A549 (cell line): ENCODE measurements around the gene SGIP1. TPM values are rescaled to one million over a fixed set of nuclear protein-coding genes. Genes with fewer than 3 reads are reported as not detected.

Source experiments
- ATAC-seq, 2 experiments: fragments of 200-7000 bp in 1 of 2; fragments of >200 bp in 1 of 2; cut with Nextera tagmentation in 1 of 2; cut with Tn5 transposase in 1 of 2; 3 replicates each; pipeline versions ENCODE4 v1.8.0 to v1.9.1; 2018 to 2020; ENCODE audit warnings: mild to moderate bottlenecking in 1 of 2, moderate library complexity in 1 of 2
- CTCF ChIA-PET: fragments of 300-600 bp; sonication (Branson Sonifier 250); formaldehyde crosslinking; extraction: SDS; loops from one replicate; lab custom pipeline; 2021; ENCODE audit warnings: antibody characterized with exemption, inconsistent platforms; lab: Yijun Ruan, JAX
- POLR2A ChIA-PET: fragments of 350-600 bp; formaldehyde crosslinking; extraction: SDS; loops from one replicate; lab custom pipeline; 2021; ENCODE audit warnings: antibody characterized with exemption, inconsistent platforms; lab: Yijun Ruan, JAX
- DNase-seq, 2 experiments: peaks; one replicate each; pipeline versions ENCODE4 v3.0.0 to v3.0.0-alpha.2; 2011 to 2016; ENCODE audit warnings: low read depth in 1 of 2, low spot score in 1 of 2
- FAIRE-seq: peaks from 2 replicates; lab custom pipeline; 2011; peaks lifted over from hg19 to GRCh38; lab: Jason Lieb, UNC
- H3K27ac ChIP-seq, 2 experiments: fragments of >200 bp; sonication (Bioruptor Twin); formaldehyde crosslinking; 3 replicates each; pipeline ENCODE4 v1.5.1; 2016 to 2017
- H3K4me1 ChIP-seq: fragments of >200 bp; sonication (Bioruptor Twin); formaldehyde crosslinking; 3 replicates; pipeline ENCODE4 v1.6.1; 2016
- H3K4me2 ChIP-seq: fragments of >200 bp; sonication (Bioruptor Twin); formaldehyde crosslinking; 3 replicates; pipeline ENCODE4 v1.6.1; 2016
- H3K4me3 ChIP-seq: fragments of >200 bp; sonication (Bioruptor Twin); formaldehyde crosslinking; 3 replicates; pipeline ENCODE4 v1.5.1; 2016
- H3K9me3 ChIP-seq: fragments of >200 bp; sonication (Bioruptor Twin); formaldehyde crosslinking; 3 replicates; pipeline ENCODE4 v1.6.1; 2016
- EHF ChIP-seq: fragments of 250-450 bp; sonication (Bioruptor Pico); IDR thresholded peaks from 2 replicates; pipeline ENCODE4 v1.5.0; 2020; ENCODE audit warnings: mild to moderate bottlenecking
- ESRRA ChIP-seq: fragments of 150-350 bp; IDR thresholded peaks from 2 replicates; pipeline ENCODE4 v1.6.1; 2014; ENCODE audit warnings: mild to moderate bottlenecking, low read length, borderline replicate concordance
- FOSB ChIP-seq: fragments of 250-450 bp; sonication (Bioruptor Pico); IDR thresholded peaks from 2 replicates; pipeline ENCODE4 v1.5.0; 2020; ENCODE audit warnings: mild to moderate bottlenecking, moderate library complexity
- FOSL2 ChIP-seq, 2 experiments: fragments of 450-650 bp in 1 of 2; fragments of >200 bp in 1 of 2; sonication (Bioruptor Twin) in 1 of 2; formaldehyde crosslinking; IDR thresholded peaks; 2 replicates each; pipeline versions ENCODE4 v1.5.0 to v1.6.1; 2016 to 2020; ENCODE audit warnings: mild to moderate bottlenecking in 1 of 2, moderate library complexity in 1 of 2
- HEYL ChIP-seq: fragments of 250-450 bp; sonication (Bioruptor Pico); IDR thresholded peaks from 2 replicates; pipeline ENCODE4 v1.8.0; 2021; ENCODE audit warnings: mild to moderate bottlenecking, moderate library complexity
- HOXB13 ChIP-seq: fragments of 250-450 bp; sonication (Bioruptor Pico); IDR thresholded peaks from 2 replicates; pipeline ENCODE4 v1.5.0; 2020; ENCODE audit warnings: low read depth, mild to moderate bottlenecking, moderate library complexity
- HOXB5 ChIP-seq: fragments of 250-450 bp; sonication (Bioruptor Pico); IDR thresholded peaks from 2 replicates; pipeline ENCODE4 v1.5.0; 2020; ENCODE audit warnings: mild to moderate bottlenecking, moderate library complexity
- KDM1A ChIP-seq: fragments of 200-600 bp; sonication (generic); IDR thresholded peaks from 2 replicates; pipeline ENCODE4 v1.6.1; 2016; ENCODE audit warnings: low read depth, mild to moderate bottlenecking
- KDM5A ChIP-seq: fragments of 200-600 bp; sonication (generic); IDR thresholded peaks from 2 replicates; pipeline ENCODE4 v1.6.1; 2016; ENCODE audit warnings: antibody characterized with exemption, mild to moderate bottlenecking
- NFE2L2 ChIP-seq: fragments of 150-350 bp; conservative IDR thresholded peaks from 2 replicates; pipeline ENCODE4 v1.6.1; 2014; ENCODE audit warnings: low read length
- POLR2AphosphoS2 ChIP-seq: conservative IDR thresholded peaks from 2 replicates; pipeline ENCODE4 v1.6.1; 2012; ENCODE audit warnings: low read length, improper control_type of control experiment, inconsistent platforms
- RAD21 ChIP-seq, 2 experiments: fragments of >200 bp in 1 of 2; sonication (Bioruptor Twin) in 1 of 2; formaldehyde crosslinking in 1 of 2; IDR thresholded peaks in 1 of 2; conservative IDR thresholded peaks in 1 of 2; 2 replicates in 1 of 2; 3 replicates in 1 of 2; pipeline ENCODE4 v1.6.1; 2012 to 2018; ENCODE audit warnings: inconsistent platforms in 1 of 2
- RNF2 ChIP-seq: fragments of 200-600 bp; sonication (generic); IDR thresholded peaks from 2 replicates; pipeline ENCODE4 v1.6.1; 2016; ENCODE audit warnings: low read depth, mild to moderate bottlenecking, antibody characterized with exemption, moderate library complexity, borderline replicate concordance
- SMC3 ChIP-seq: fragments of >200 bp; sonication (Bioruptor Twin); formaldehyde crosslinking; IDR thresholded peaks from 3 replicates; pipeline ENCODE4 v1.6.1; 2018; ENCODE audit warnings: inconsistent platforms
- SREBF2 ChIP-seq: fragments of 450-650 bp; IDR thresholded peaks from 2 replicates; pipeline ENCODE4 v1.6.1; 2014; ENCODE audit warnings: mild to moderate bottlenecking, moderate library complexity
- ZC3H11A ChIP-seq: fragments of 450-650 bp; IDR thresholded peaks from 2 replicates; pipeline ENCODE4 v1.6.1; 2014; ENCODE audit warnings: antibody characterized with exemption, mild to moderate bottlenecking
- WGBS: methylation state at CpG from one replicate; pipeline ENCODE4 v1.1.6; 2017; ENCODE audit errors: missing lambda C conversion rate; 5-methylcytosine and 5-hydroxymethylcytosine counted together
- polyA plus RNA-seq, 4 experiments: library from polyadenylated mRNA; depleted of rRNA in 3 of 4; stranded (reverse); fragments of >200 nt; fragmentation: RNase III in 1 of 4; extraction: RNeasy Plus Mini Kit Qiagen cat#74134 plus additional on column Dnase treatment in 1 of 4; gene quantifications; 2 replicates in 3 of 4; 3 replicates in 1 of 4; pipeline ENCODE4 v1.2.3, GENCODE V29; 2011 to 2017
- TF ChIP-seq, protein P1 (sequence below): fragments of 150-350 bp; IDR thresholded peaks from 2 replicates; pipeline ENCODE4 v1.6.1; 2014; ENCODE audit warnings: low read depth, mild to moderate bottlenecking, low read length
- TF ChIP-seq, protein P2 (sequence below): IDR thresholded peaks from 2 replicates; pipeline ENCODE4 v1.6.1; 2012
- TF ChIP-seq, protein P3 (sequence below): fragments of 200-600 bp; sonication (generic); IDR thresholded peaks from 2 replicates; pipeline ENCODE4 v1.6.1; 2016; ENCODE audit warnings: antibody characterized with exemption, mild to moderate bottlenecking, moderate library complexity

The SGIP1 gene
- polyA plus RNA-seq, 2 of the 4 experiments (the other 2 are of a cell fraction) = not detected

DNA sequence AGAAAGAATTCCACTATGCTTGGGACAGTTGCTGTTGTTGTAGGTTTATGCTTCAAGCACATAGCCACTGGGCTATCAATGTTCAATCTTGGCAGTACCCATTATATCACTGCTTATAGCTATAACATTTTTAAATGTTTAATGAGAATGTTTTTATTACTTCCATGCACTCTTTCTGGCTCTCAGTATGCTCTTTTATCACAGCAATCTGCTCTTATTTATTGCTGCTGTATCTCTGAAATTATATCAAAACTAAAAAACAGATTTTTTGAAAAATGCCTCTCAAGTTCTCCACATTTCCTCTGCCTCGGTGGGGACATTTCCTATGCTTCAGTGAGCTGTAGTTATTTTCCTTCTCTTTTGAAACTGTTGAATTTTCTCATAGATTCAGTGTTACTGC lies 5.4 kb upstream of the SGIP1 start (continued):
- TF ChIP-seq, protein P1, sequence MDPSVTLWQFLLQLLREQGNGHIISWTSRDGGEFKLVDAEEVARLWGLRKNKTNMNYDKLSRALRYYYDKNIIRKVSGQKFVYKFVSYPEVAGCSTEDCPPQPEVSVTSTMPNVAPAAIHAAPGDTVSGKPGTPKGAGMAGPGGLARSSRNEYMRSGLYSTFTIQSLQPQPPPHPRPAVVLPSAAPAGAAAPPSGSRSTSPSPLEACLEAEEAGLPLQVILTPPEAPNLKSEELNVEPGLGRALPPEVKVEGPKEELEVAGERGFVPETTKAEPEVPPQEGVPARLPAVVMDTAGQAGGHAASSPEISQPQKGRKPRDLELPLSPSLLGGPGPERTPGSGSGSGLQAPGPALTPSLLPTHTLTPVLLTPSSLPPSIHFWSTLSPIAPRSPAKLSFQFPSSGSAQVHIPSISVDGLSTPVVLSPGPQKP = no peak
- TF ChIP-seq RAD21 (conservative IDR thresholded peaks at IDR 0.05 in 1 of 2, IDR thresholded peaks at IDR 0.05 in 1 of 2) (no peak), FOSL2 (IDR thresholded peaks at IDR 0.05) (no peak), FOSL2 (CRISPR knock-in tag; IDR thresholded peaks at IDR 0.05) (no peak)

- ATAC-seq (no peak), DNase-seq (no peak), FAIRE-seq (no peak)
- Histone ChIP-seq H3K9me3 (no peaks in the 10 kb centered on the region), H3K27ac (no peak overlapping the region), H3K4me1 (no peaks in the 10 kb centered on the region), H3K4me2 (no peak overlapping the region), H3K4me3 (no peak overlapping the region)
- 60% methylated on average over 1 of the region's 1 CpG for WGBS
- ChIA-PET CTCF (interaction anchor here (1.5 kb wide), 1 partner anchor 29 kb away, joined by 3 read pairs; no protein-coding TSS in a partner anchor), POLR2A (no interaction called here)
- TF ChIP-seq EHF (CRISPR knock-in tag) (no peak), HOXB5 (CRISPR knock-in tag) (no peak), FOSB (CRISPR knock-in tag) (no peak), ZC3H11A (no peak), KDM1A (no peak), SMC3 (no peak), ESRRA (no peak), SREBF2 (no peak), RNF2 (no peak), HEYL (CRISPR knock-in tag) (no peak), HOXB13 (CRISPR knock-in tag) (no peak), KDM5A (no peak), NFE2L2 (no peak), POLR2AphosphoS2 (no peak)
- TF ChIP-seq, protein P2, sequence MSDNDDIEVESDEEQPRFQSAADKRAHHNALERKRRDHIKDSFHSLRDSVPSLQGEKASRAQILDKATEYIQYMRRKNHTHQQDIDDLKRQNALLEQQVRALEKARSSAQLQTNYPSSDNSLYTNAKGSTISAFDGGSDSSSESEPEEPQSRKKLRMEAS = no peak
- TF ChIP-seq, protein P3, sequence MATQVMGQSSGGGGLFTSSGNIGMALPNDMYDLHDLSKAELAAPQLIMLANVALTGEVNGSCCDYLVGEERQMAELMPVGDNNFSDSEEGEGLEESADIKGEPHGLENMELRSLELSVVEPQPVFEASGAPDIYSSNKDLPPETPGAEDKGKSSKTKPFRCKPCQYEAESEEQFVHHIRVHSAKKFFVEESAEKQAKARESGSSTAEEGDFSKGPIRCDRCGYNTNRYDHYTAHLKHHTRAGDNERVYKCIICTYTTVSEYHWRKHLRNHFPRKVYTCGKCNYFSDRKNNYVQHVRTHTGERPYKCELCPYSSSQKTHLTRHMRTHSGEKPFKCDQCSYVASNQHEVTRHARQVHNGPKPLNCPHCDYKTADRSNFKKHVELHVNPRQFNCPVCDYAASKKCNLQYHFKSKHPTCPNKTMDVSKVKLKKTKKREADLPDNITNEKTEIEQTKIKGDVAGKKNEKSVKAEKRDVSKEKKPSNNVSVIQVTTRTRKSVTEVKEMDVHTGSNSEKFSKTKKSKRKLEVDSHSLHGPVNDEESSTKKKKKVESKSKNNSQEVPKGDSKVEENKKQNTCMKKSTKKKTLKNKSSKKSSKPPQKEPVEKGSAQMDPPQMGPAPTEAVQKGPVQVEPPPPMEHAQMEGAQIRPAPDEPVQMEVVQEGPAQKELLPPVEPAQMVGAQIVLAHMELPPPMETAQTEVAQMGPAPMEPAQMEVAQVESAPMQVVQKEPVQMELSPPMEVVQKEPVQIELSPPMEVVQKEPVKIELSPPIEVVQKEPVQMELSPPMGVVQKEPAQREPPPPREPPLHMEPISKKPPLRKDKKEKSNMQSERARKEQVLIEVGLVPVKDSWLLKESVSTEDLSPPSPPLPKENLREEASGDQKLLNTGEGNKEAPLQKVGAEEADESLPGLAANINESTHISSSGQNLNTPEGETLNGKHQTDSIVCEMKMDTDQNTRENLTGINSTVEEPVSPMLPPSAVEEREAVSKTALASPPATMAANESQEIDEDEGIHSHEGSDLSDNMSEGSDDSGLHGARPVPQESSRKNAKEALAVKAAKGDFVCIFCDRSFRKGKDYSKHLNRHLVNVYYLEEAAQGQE = no peak
Measured at GRCh38 chr1:66532214-66532613, 1.7 kb upstream of the SGIP1 start.
